ENCODE measurements around the gene IGFBPL1.

- TF ChIP-seq CTCF (IDR thresholded peaks at IDR 0.05): no peak
- TF ChIP-seq POLR2A (IDR thresholded peaks at IDR 0.05): no peak
These were observed 65.6 kb downstream of the IGFBPL1 start for GRCh38 chr9:38358390-38359296.
